GM12878 (cell line): ENCODE measurements around the gene PCDH15. TPM values are rescaled to one million over a fixed set of nuclear protein-coding genes. Genes with fewer than 3 reads are reported as not detected.

ENCODE experiments used
- ATAC-seq: fragments of 200-7000 bp; cut with Tn5 transposase; 3 replicates; pipeline ENCODE4 v1.9.1; 2020; ENCODE audit warnings: mild to moderate bottlenecking, moderate library complexity
- BruUV-seq: library from RNA; stranded (reverse); fragments of 400-500 nt; replicated peaks from 2 replicates; lab custom pipeline; 2021; lab: Mats Ljungman, UMichigan
- CTCF ChIA-PET: fragments of 300-600 bp; sonication (Branson Sonifier 250); formaldehyde crosslinking; extraction: SDS; loops from one replicate; lab custom pipeline; 2021; ENCODE audit warnings: inconsistent platforms; lab: Yijun Ruan, JAX
- POLR2A ChIA-PET: fragments of 350-600 bp; formaldehyde crosslinking; extraction: SDS; loops from one replicate; lab custom pipeline; 2021; ENCODE audit warnings: inconsistent platforms; lab: Charles Lee
- RAD21 ChIA-PET: fragments of 300-600 bp; sonication (Branson Sonifier 250); formaldehyde crosslinking; loops from one replicate; lab custom pipeline; 2023; ENCODE audit warnings: antibody characterized with exemption; ENCODE audit not compliant: unreplicated experiment; lab: Charles Lee
- SMC1A ChIA-PET: fragments of 300-600 bp; sonication (Branson Sonifier 250); formaldehyde crosslinking; loops from one replicate; lab custom pipeline; 2023; ENCODE audit not compliant: unreplicated experiment, uncharacterized antibody; lab: Charles Lee
- DNase-seq: peaks from one replicate; pipeline ENCODE4 v3.0.0-alpha.2; 2011; ENCODE audit warnings: low read depth, low spot score
- FAIRE-seq: peaks from 3 replicates; lab custom pipeline; 2011; peaks lifted over from hg19 to GRCh38; lab: Jason Lieb, UNC
- H2AFZ ChIP-seq: 2 replicates; pipeline ENCODE4 v1.6.0; 2011; ENCODE audit warnings: low read depth, low read length, control low read depth; ENCODE audit not compliant: control insufficient read depth
- H3K27ac ChIP-seq: 2 replicates; pipeline ENCODE4 v1.5.1; 2011; ENCODE audit warnings: control low read depth; ENCODE audit not compliant: control insufficient read depth, insufficient read depth
- H3K27me3 ChIP-seq, 2 experiments: replicated peaks in 1 of 2; 2 replicates each; pipeline versions ENCODE4 v1.6.0 to v1.6.1; 2011; ENCODE audit warnings: low read length in 1 of 2; ENCODE audit not compliant: control insufficient read depth in 2 of 2, insufficient read depth in 2 of 2
- H3K36me3 ChIP-seq, 2 experiments: 2 replicates each; pipeline ENCODE4 v1.5.1; 2011; ENCODE audit warnings: low read length in 1 of 2; ENCODE audit not compliant: control insufficient read depth in 2 of 2, insufficient read depth in 2 of 2
- H3K4me1 ChIP-seq: 2 replicates; pipeline ENCODE4 v1.6.1; 2011; ENCODE audit warnings: mild to moderate bottlenecking, low read length, moderate library complexity, mixed read lengths; ENCODE audit not compliant: control insufficient read depth, insufficient read depth
- H3K4me2 ChIP-seq: 2 replicates; pipeline ENCODE4 v1.6.0; 2011; ENCODE audit warnings: control low read depth; ENCODE audit not compliant: control insufficient read depth, insufficient read depth
- H3K4me3 ChIP-seq: fragments of 200-600 bp; sonication (generic); 2 replicates; pipeline ENCODE4 v1.5.1; 2016
- H3K79me2 ChIP-seq: 2 replicates; pipeline ENCODE4 v1.6.0; 2011; ENCODE audit warnings: low read length; ENCODE audit not compliant: control insufficient read depth, insufficient read depth
- H3K9ac ChIP-seq: 2 replicates; pipeline ENCODE4 v1.8.0; 2011; ENCODE audit warnings: low read length, control low read depth, mixed read lengths; ENCODE audit not compliant: control insufficient read depth, insufficient read depth
- H3K9me3 ChIP-seq: replicated peaks from 3 replicates; pipeline ENCODE4 v1.5.1; 2011; ENCODE audit warnings: mild to moderate bottlenecking, low read length; ENCODE audit not compliant: control insufficient read depth, insufficient read depth
- H4K20me1 ChIP-seq: 2 replicates; pipeline ENCODE4 v1.6.0; 2011; ENCODE audit not compliant: control insufficient read depth, insufficient read depth
- EP300 ChIP-seq, 2 experiments: fragments of 150-350 bp in 1 of 2; IDR thresholded peaks; 2 replicates each; pipeline ENCODE4 v1.6.1; 2011 to 2012; ENCODE audit warnings: low read depth in 2 of 2, low read length in 2 of 2, borderline replicate concordance in 1 of 2, improper control_type of control experiment in 1 of 2, inconsistent platforms in 1 of 2; ENCODE audit not compliant: control insufficient read depth in 1 of 2
- HCFC1 ChIP-seq: fragments of 150-350 bp; IDR thresholded peaks from 2 replicates; pipeline ENCODE4 v1.6.1; 2014; ENCODE audit warnings: low read length
- HDAC2 ChIP-seq: fragments of 200-600 bp; sonication (generic); IDR thresholded peaks from 2 replicates; pipeline ENCODE4 v1.6.1; 2017
- NFIC ChIP-seq: IDR thresholded peaks from 2 replicates; pipeline ENCODE4 v1.6.1; 2012; ENCODE audit warnings: low read depth, mild to moderate bottlenecking, inconsistent platforms, low read length, moderate library complexity
- SMAD1 ChIP-seq: fragments of 450-650 bp; IDR thresholded peaks from 2 replicates; pipeline ENCODE4 v1.6.1; 2018; ENCODE audit warnings: mild to moderate bottlenecking, low read depth; ENCODE audit not compliant: partially characterized antibody
- ZZZ3 ChIP-seq: IDR thresholded peaks from 2 replicates; pipeline ENCODE4 v1.6.1; 2011; ENCODE audit warnings: low read depth; ENCODE audit not compliant: control insufficient read depth, insufficient read length
- WGBS: methylation state at CpG from one replicate; pipeline ENCODE4 v1.1.6; 2016; ENCODE audit warnings: low lambda C conversion rate; ENCODE audit not compliant: insufficient replicate concordance, insufficient coverage; ENCODE audit errors: missing lambda C conversion rate; 5-methylcytosine and 5-hydroxymethylcytosine counted together
- in situ Hi-C: fragments of 300-500 bp; cut with MboI; formaldehyde crosslinking; loops from 9 replicates; pipeline ENCODE4 v1.14.3; 2018; ENCODE audit warnings: mixed read lengths
- intact Hi-C: fragments of 100-400 bp; cut with micrococcal nuclease; formaldehyde crosslinking; loops from one replicate; pipeline ENCODE4 v1.14.2; 2022; ENCODE audit not compliant: unreplicated experiment
- polyA plus RNA-seq, 11 experiments: library from polyadenylated mRNA; depleted of rRNA in 4 of 11; unstranded in 6 of 11; stranded (reverse) in 5 of 11; fragments of >200 nt; fragmentation: Nextera tagmentation in 4 of 11; fragmentation: Illumina TruSeq in 1 of 11; extraction: Ambion mirVana in 4 of 11; extraction: Trizol in 1 of 11; gene quantifications; 1 replicate in 1 of 11; 2 replicates in 10 of 11; pipeline versions ENCODE4 v1.2.1 to v1.2.3, GENCODE V29; 2011 to 2016; ENCODE audit warnings: inconsistent platforms in 2 of 11, missing spikeins in 2 of 11, low read depth in 1 of 11
- total RNA-seq, 4 experiments: library from RNA; depleted of rRNA in 3 of 4; stranded (reverse); fragments of >200 nt in 3 of 4; fragmentation: Illumina TruSeq in 1 of 4; extraction: Trizol in 1 of 4; gene quantifications; 2 replicates each; pipeline versions ENCODE4 v1.2.1 to v1.2.3, GENCODE V29; 2013 to 2021
- TF ChIP-seq, protein P1 (sequence below): IDR thresholded peaks from 2 replicates; pipeline ENCODE4 v1.6.1; 2011; ENCODE audit warnings: mild to moderate bottlenecking, low read depth, low read length, moderate library complexity; ENCODE audit not compliant: insufficient replicate concordance
- TF ChIP-seq, protein P2 (sequence below): fragments of 450-650 bp; IDR thresholded peaks from 2 replicates; pipeline ENCODE4 v1.6.1; 2017; ENCODE audit warnings: mild to moderate bottlenecking, low read depth, inconsistent platforms; ENCODE audit not compliant: poor library complexity, severe bottlenecking
- TF ChIP-seq, protein P3 (sequence below): IDR thresholded peaks from 2 replicates; pipeline ENCODE4 v1.6.1; 2011; ENCODE audit warnings: borderline replicate concordance, low read depth, mild to moderate bottlenecking, moderate library complexity, low read length; ENCODE audit not compliant: insufficient read depth, poor library complexity, severe bottlenecking
- TF ChIP-seq, protein P4 (sequence below): IDR thresholded peaks from 2 replicates; pipeline ENCODE4 v1.6.1; 2012; ENCODE audit warnings: improper control_type of control experiment, low read depth, low read length; ENCODE audit not compliant: insufficient replicate concordance

Gene PCDH15
- total and polyA plus RNA-seq, 10 of the 15 experiments (the other 5 are each of a cell fraction or from before 2014, with no cell fraction given): 0.03 to 0.52 (median 0.07) TPM; not detected in 6

DNA sequence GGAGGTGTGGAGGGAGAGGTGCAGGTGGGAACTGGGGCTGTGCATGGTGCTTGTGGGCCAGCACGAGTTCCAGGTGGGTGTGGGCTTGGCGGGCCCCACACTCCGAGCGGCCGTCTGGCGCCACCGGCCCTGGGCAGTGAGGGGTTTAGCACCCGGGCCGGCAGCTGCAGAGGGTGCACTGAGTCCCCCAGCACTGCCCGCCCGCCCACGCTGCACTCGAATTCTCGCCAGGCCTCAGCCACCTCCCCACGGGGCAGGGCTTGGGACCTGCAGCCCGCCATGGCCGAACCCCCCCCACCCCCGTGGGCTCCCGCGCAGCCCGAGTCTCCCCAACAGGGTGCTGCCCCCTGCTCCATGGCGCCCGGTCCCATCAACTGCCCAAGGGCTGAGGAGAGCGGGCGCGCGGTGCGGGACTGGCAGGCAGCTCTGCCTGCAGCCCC, 810.2 kb downstream of the PCDH15 start (continued):
- TF ChIP-seq, protein P1, sequence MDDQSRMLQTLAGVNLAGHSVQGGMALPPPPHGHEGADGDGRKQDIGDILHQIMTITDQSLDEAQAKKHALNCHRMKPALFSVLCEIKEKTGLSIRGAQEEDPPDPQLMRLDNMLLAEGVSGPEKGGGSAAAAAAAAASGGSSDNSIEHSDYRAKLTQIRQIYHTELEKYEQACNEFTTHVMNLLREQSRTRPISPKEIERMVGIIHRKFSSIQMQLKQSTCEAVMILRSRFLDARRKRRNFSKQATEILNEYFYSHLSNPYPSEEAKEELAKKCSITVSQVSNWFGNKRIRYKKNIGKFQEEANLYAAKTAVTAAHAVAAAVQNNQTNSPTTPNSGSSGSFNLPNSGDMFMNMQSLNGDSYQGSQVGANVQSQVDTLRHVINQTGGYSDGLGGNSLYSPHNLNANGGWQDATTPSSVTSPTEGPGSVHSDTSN: no peak
- TF ChIP-seq, protein P2, sequence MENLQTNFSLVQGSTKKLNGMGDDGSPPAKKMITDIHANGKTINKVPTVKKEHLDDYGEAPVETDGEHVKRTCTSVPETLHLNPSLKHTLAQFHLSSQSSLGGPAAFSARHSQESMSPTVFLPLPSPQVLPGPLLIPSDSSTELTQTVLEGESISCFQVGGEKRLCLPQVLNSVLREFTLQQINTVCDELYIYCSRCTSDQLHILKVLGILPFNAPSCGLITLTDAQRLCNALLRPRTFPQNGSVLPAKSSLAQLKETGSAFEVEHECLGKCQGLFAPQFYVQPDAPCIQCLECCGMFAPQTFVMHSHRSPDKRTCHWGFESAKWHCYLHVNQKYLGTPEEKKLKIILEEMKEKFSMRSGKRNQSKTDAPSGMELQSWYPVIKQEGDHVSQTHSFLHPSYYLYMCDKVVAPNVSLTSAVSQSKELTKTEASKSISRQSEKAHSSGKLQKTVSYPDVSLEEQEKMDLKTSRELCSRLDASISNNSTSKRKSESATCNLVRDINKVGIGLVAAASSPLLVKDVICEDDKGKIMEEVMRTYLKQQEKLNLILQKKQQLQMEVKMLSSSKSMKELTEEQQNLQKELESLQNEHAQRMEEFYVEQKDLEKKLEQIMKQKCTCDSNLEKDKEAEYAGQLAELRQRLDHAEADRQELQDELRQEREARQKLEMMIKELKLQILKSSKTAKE: no peak
- TF ChIP-seq ZZZ3: no peak
- TF ChIP-seq SMAD1: no peak
- TF ChIP-seq HCFC1: no peak
- TF ChIP-seq, all 136 proteins: peak for 0

DNA sequence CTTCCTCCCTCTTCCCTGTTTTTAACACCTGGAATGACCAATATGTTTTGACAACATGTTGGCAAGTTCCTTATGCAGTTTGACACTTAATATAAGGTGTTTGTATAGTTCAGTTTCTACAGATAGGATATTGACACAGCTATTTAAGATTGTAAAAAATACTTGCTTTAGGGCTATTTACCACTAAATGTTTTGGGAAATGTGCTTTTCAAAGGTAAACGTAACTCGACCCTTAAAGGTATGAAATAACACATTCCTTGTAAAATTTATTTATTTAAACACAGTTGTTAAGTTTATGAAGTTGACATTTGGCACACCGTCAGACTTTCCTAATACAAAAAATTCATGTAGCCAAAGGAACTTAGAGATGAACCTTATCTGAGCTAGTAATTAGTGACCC, 817.6 kb downstream of the PCDH15 start:
- H3K4me2 ChIP-seq: no peak overlapping the region
- H3K27ac ChIP-seq: no peak overlapping the region
- H3K9me3 ChIP-seq: no peaks in the 10 kb centered on the region
- no peaks in the 10 kb centered on the region for H3K36me3 ChIP-seq
- ChIA-PET RAD21 (no interaction called here), POLR2A (no interaction called here), CTCF (no interaction called here), SMC1A (no interaction called here)
- 29% methylated on average over 3 of the region's 3 CpGs for WGBS
- intact Hi-C loops (no loop called here), in situ Hi-C loops (no loop called here)
- no TSS peak for BruUV-seq
- H2AFZ ChIP-seq: no peak overlapping the region
- FAIRE-seq (no peak), DNase-seq (no peak), ATAC-seq (no peak)
- H3K4me1 ChIP-seq: no peaks in the 10 kb centered on the region
- no peak overlapping the region for H3K9ac ChIP-seq
- no peaks in the 10 kb centered on the region for H3K27me3 ChIP-seq
- H4K20me1 ChIP-seq: no peaks in the 10 kb centered on the region
- no peak overlapping the region for H3K4me3 ChIP-seq
- no peaks in the 10 kb centered on the region for H3K79me2 ChIP-seq
- TF ChIP-seq, protein P3, sequence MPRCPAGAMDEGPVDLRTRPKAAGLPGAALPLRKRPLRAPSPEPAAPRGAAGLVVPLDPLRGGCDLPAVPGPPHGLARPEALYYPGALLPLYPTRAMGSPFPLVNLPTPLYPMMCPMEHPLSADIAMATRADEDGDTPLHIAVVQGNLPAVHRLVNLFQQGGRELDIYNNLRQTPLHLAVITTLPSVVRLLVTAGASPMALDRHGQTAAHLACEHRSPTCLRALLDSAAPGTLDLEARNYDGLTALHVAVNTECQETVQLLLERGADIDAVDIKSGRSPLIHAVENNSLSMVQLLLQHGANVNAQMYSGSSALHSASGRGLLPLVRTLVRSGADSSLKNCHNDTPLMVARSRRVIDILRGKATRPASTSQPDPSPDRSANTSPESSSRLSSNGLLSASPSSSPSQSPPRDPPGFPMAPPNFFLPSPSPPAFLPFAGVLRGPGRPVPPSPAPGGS: no peak
- TF ChIP-seq HCFC1: no peak
- no peak for TF ChIP-seq HDAC2
- TF ChIP-seq, protein P4, sequence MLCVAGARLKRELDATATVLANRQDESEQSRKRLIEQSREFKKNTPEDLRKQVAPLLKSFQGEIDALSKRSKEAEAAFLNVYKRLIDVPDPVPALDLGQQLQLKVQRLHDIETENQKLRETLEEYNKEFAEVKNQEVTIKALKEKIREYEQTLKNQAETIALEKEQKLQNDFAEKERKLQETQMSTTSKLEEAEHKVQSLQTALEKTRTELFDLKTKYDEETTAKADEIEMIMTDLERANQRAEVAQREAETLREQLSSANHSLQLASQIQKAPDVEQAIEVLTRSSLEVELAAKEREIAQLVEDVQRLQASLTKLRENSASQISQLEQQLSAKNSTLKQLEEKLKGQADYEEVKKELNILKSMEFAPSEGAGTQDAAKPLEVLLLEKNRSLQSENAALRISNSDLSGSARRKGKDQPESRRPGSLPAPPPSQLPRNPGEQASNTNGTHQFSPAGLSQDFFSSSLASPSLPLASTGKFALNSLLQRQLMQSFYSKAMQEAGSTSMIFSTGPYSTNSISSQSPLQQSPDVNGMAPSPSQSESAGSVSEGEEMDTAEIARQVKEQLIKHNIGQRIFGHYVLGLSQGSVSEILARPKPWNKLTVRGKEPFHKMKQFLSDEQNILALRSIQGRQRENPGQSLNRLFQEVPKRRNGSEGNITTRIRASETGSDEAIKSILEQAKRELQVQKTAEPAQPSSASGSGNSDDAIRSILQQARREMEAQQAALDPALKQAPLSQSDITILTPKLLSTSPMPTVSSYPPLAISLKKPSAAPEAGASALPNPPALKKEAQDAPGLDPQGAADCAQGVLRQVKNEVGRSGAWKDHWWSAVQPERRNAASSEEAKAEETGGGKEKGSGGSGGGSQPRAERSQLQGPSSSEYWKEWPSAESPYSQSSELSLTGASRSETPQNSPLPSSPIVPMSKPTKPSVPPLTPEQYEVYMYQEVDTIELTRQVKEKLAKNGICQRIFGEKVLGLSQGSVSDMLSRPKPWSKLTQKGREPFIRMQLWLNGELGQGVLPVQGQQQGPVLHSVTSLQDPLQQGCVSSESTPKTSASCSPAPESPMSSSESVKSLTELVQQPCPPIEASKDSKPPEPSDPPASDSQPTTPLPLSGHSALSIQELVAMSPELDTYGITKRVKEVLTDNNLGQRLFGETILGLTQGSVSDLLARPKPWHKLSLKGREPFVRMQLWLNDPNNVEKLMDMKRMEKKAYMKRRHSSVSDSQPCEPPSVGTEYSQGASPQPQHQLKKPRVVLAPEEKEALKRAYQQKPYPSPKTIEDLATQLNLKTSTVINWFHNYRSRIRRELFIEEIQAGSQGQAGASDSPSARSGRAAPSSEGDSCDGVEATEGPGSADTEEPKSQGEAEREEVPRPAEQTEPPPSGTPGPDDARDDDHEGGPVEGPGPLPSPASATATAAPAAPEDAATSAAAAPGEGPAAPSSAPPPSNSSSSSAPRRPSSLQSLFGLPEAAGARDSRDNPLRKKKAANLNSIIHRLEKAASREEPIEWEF: no peak
- no peak for TF ChIP-seq EP300 (IDR thresholded peaks at IDR 0.05; ENCODE audit: borderline replicate concordance in 1 of 2, control insufficient read depth in 1 of 2, low read depth in 2 of 2, low read length in 2 of 2)
- no peak for TF ChIP-seq NFIC
